ENCODE measurements around the gene IGSF3. TPM values are rescaled to one million over a fixed set of nuclear protein-coding genes. Genes with fewer than 3 reads are reported as not detected.

The IGSF3 gene
- total RNA-seq, 2 experiments from 2014 or later: 0.08 to 0.22 TPM

DNA sequence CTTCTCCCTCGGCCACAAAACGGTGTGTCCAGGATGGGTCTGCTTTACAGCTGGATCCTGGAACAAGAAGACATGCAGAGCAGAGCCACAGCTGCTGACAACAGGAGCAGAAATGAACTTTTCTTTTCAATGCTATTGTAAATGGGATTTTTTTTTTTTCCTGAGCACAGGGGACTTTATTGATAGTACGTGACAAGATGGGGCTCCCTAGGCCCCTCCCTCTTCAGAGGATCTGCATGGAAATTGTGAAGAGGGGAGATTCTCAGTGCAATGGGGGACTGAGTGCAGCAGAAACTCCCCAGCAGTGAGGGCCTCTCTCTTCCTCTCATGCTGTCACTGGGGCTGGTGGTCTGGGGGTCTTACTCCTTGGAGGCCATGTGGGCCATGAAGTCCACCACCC lies 45.9 kb upstream of the IGSF3 start:
- ChIA-PET POLR2A (no interaction called here), CTCF (no interaction called here)
- ATAC-seq (ENCODE audit: poor library complexity) (no peak), DNase-seq (no peak)
- H3K4me1 ChIP-seq (ENCODE audit: insufficient read depth, low read length): no peaks in the 10 kb centered on the region
- H3K4me3 ChIP-seq (ENCODE audit: low read length): no peak overlapping the region
- H3K9me3 Mint-ChIP-seq: no peaks in the 10 kb centered on the region
- H3K4me3 Mint-ChIP-seq: no peak overlapping the region
- no peak overlapping the region for H3K27ac Mint-ChIP-seq
- H3K27me3 Mint-ChIP-seq: no peaks in the 10 kb centered on the region
- no peaks in the 10 kb centered on the region for H3K36me3 Mint-ChIP-seq (ENCODE audit: low read depth)
- H3K36me3 ChIP-seq (ENCODE audit: insufficient read depth, low read length): no peaks in the 10 kb centered on the region
- H3K9me3 ChIP-seq (ENCODE audit: control insufficient read depth in 1 of 2, insufficient read depth in 1 of 2, low read length in 2 of 2): no peaks in the 10 kb centered on the region
- H3K4me1 Mint-ChIP-seq (ENCODE audit: low read depth): no peaks in the 10 kb centered on the region
- intact Hi-C loops (cut with DNase I, micrococcal nuclease): no loop called here
- TF ChIP-seq, protein P1, sequence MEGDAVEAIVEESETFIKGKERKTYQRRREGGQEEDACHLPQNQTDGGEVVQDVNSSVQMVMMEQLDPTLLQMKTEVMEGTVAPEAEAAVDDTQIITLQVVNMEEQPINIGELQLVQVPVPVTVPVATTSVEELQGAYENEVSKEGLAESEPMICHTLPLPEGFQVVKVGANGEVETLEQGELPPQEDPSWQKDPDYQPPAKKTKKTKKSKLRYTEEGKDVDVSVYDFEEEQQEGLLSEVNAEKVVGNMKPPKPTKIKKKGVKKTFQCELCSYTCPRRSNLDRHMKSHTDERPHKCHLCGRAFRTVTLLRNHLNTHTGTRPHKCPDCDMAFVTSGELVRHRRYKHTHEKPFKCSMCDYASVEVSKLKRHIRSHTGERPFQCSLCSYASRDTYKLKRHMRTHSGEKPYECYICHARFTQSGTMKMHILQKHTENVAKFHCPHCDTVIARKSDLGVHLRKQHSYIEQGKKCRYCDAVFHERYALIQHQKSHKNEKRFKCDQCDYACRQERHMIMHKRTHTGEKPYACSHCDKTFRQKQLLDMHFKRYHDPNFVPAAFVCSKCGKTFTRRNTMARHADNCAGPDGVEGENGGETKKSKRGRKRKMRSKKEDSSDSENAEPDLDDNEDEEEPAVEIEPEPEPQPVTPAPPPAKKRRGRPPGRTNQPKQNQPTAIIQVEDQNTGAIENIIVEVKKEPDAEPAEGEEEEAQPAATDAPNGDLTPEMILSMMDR (IDR thresholded peaks at IDR 0.05): no peak
- H3K27ac ChIP-seq (ENCODE audit: low read depth in 1 of 2, low read length in 2 of 2): no peak overlapping the region
- no peaks in the 10 kb centered on the region for H3K27me3 ChIP-seq (ENCODE audit: control insufficient read depth in 1 of 2, insufficient read depth in 2 of 2, low read length in 2 of 2)

DNA sequence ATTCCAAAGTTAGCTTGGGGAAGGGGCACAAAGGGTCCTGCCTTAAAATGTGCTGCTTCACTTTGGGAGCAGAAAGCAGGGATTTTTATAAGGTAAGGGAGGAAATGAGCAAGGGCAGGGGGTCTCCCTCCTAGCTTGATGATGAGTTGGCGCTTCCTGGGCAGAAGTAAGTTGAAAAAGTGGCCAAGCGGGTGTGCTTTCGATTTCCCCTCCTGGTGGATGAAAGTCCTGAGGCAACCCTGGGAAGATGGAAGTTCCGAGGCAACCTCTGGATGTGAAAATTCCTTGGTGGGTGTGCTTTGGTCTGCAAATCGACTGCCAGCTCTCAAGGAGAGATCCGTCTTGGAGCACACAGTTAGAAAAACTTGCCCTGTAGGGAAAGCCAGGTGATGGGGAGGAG lies 45.0 kb upstream of the IGSF3 start:
- intact Hi-C loops (cut with DNase I, micrococcal nuclease): no loop called here
- H3K4me1 Mint-ChIP-seq (ENCODE audit: low read depth): no peaks in the 10 kb centered on the region
- no peaks in the 10 kb centered on the region for H3K36me3 ChIP-seq (ENCODE audit: insufficient read depth, low read length)
- H3K27me3 ChIP-seq (ENCODE audit: control insufficient read depth in 1 of 2, insufficient read depth in 2 of 2, low read length in 2 of 2): no peaks in the 10 kb centered on the region
- H3K27ac Mint-ChIP-seq: no peak overlapping the region
- no peaks in the 10 kb centered on the region for H3K4me1 ChIP-seq (ENCODE audit: insufficient read depth, low read length)
- CTCF ChIA-PET: no interaction called here
- no peak overlapping the region for H3K27ac ChIP-seq (ENCODE audit: low read depth in 1 of 2, low read length in 2 of 2)
- no peak for ATAC-seq (ENCODE audit: poor library complexity)
- TF ChIP-seq, protein P1 (IDR thresholded peaks at IDR 0.05): no peak
- no peaks in the 10 kb centered on the region for H3K27me3 Mint-ChIP-seq
- H3K4me3 ChIP-seq (ENCODE audit: low read length): no peak overlapping the region
- no peak overlapping the region for H3K4me3 Mint-ChIP-seq
- no peak for DNase-seq
- no peaks in the 10 kb centered on the region for H3K9me3 Mint-ChIP-seq
- POLR2A ChIA-PET: no interaction called here
- H3K36me3 Mint-ChIP-seq (ENCODE audit: low read depth): no peaks in the 10 kb centered on the region
- H3K9me3 ChIP-seq (ENCODE audit: control insufficient read depth in 1 of 2, insufficient read depth in 1 of 2, low read length in 2 of 2): no peaks in the 10 kb centered on the region

DNA sequence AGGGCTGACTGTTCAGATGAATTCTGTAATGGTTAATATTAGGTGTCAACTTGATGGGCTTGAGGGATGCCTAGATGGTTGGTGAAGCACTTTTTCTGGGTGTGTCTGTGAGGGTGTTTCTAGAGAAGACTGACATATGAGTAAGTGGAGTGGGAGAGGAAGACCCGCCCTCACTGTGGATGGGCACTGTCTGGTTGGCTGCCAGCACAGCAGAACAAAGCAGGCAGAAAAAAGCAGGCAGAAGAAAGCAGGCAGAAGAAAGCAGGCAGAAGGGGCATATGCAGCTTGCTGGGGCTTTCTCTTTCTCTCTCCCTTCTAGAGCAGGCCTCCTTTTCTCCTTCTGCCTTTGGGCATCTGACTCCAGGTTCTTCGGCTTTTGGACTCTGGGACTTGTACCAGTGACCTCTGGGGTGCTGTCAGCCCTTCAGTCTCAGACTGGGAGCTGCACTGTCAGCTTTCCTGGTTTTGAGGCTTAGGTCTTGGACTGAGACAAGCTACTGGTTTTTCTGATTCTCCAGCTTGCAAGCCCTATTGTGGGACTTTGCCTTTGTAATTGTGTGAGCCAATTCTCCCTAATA lies 43.8 kb upstream of the IGSF3 start:
- no peaks in the 10 kb centered on the region for H3K4me1 ChIP-seq (ENCODE audit: insufficient read depth, low read length)
- H3K27ac ChIP-seq (ENCODE audit: low read depth in 1 of 2, low read length in 2 of 2): no peak overlapping the region
- TF ChIP-seq, protein P1 (IDR thresholded peaks at IDR 0.05): no peak
- Mint-ChIP-seq H3K27ac (no peak overlapping the region), H3K4me1 (ENCODE audit: low read depth) (no peaks in the 10 kb centered on the region), H3K36me3 (ENCODE audit: low read depth) (no peaks in the 10 kb centered on the region), H3K4me3 (no peak overlapping the region), H3K9me3 (no peaks in the 10 kb centered on the region), H3K27me3 (no peaks in the 10 kb centered on the region)
- H3K9me3 ChIP-seq (ENCODE audit: control insufficient read depth in 1 of 2, insufficient read depth in 1 of 2, low read length in 2 of 2): no peaks in the 10 kb centered on the region
- H3K27me3 ChIP-seq (ENCODE audit: control insufficient read depth in 1 of 2, insufficient read depth in 2 of 2, low read length in 2 of 2): no peaks in the 10 kb centered on the region
- no peaks in the 10 kb centered on the region for H3K36me3 ChIP-seq (ENCODE audit: insufficient read depth, low read length)
- no peak overlapping the region for H3K4me3 ChIP-seq (ENCODE audit: low read length)
- CTCF ChIA-PET: no interaction called here
- POLR2A ChIA-PET: no interaction called here
- intact Hi-C loops (cut with DNase I, micrococcal nuclease): no loop called here
- no peak for ATAC-seq (ENCODE audit: poor library complexity)
- DNase-seq: no peak
